GM23248 (cell line): ENCODE data around the gene GTF2IRD2. TPM values are rescaled to one million over a fixed set of nuclear protein-coding genes. Genes with fewer than 3 reads are reported as not detected.
A peak's percentile ranks its signal among the peaks of the same experiment; 100 is the strongest.
"Not testable (repeated sequence)": the region's sequence is repeated elsewhere in the genome, so short reads cannot be mapped to it uniquely, and the experiment has no call there.

Source experiments
- DNase-seq: peaks from one replicate; pipeline ENCODE4 v3.0.0-alpha.2; 2015
- H2AFZ ChIP-seq: fragments of 200-600 bp; sonication (generic); 2 replicates; pipeline ENCODE4 v1.6.1; 2016; ENCODE audit warnings: antibody characterized with exemption
- H3F3A ChIP-seq: fragments of 200-600 bp; sonication (generic); 2 replicates; pipeline ENCODE4 v1.6.1; 2016; ENCODE audit warnings: mild to moderate bottlenecking, antibody characterized with exemption, mixed run types; ENCODE audit not compliant: insufficient read depth
- H3K27ac ChIP-seq: fragments of 200-600 bp; sonication (generic); 2 replicates; pipeline ENCODE4 v1.5.1; 2016; ENCODE audit warnings: mild to moderate bottlenecking
- H3K27me3 ChIP-seq: fragments of 200-600 bp; sonication (generic); replicated peaks from 2 replicates; pipeline ENCODE4 v1.6.1; 2016; ENCODE audit warnings: mild to moderate bottlenecking; ENCODE audit not compliant: insufficient read depth
- H3K36me3 ChIP-seq: fragments of 200-600 bp; sonication (generic); 2 replicates; pipeline ENCODE4 v1.6.1; 2016; ENCODE audit warnings: low read depth, mild to moderate bottlenecking
- H3K4me1 ChIP-seq: fragments of 200-600 bp; sonication (generic); 2 replicates; pipeline ENCODE4 v1.6.1; 2016; ENCODE audit warnings: mild to moderate bottlenecking; ENCODE audit not compliant: insufficient read depth
- H3K4me2 ChIP-seq: fragments of 200-600 bp; sonication (generic); one replicate; pipeline ENCODE4 v1.6.1; 2016; ENCODE audit warnings: mild to moderate bottlenecking; ENCODE audit not compliant: unreplicated experiment
- H3K4me3 ChIP-seq: fragments of 200-600 bp; sonication (generic); 2 replicates; pipeline ENCODE4 v1.5.1; 2016; ENCODE audit warnings: mild to moderate bottlenecking
- H3K79me2 ChIP-seq: fragments of 200-600 bp; sonication (generic); 2 replicates; pipeline ENCODE4 v1.6.1; 2016; ENCODE audit warnings: mild to moderate bottlenecking; ENCODE audit not compliant: insufficient read depth
- H3K9ac ChIP-seq: fragments of 200-600 bp; sonication (generic); 2 replicates; pipeline ENCODE4 v1.6.1; 2016; ENCODE audit warnings: mild to moderate bottlenecking
- H3K9me2 ChIP-seq: fragments of 200-600 bp; sonication (generic); 2 replicates; pipeline ENCODE4 v1.6.1; 2016; ENCODE audit warnings: mixed run types, mild to moderate bottlenecking, moderate library complexity; ENCODE audit not compliant: insufficient read depth
- H3K9me3 ChIP-seq: fragments of 200-600 bp; sonication (generic); one replicate; pipeline ENCODE4 v1.6.1; 2017; ENCODE audit warnings: low read depth
- H4K20me1 ChIP-seq: fragments of 200-600 bp; sonication (generic); 2 replicates; pipeline ENCODE4 v1.6.0; 2016; ENCODE audit not compliant: insufficient read depth
- WGBS, 2 experiments: methylation state at CpG; one replicate each; pipeline ENCODE4 v1.1.6; 2015 to 2017; ENCODE audit warnings: low lambda C conversion rate in 2 of 2, low coverage in 1 of 2; ENCODE audit errors: missing lambda C conversion rate in 2 of 2; 5-methylcytosine and 5-hydroxymethylcytosine counted together
- in situ Hi-C: fragments of 300-500 bp; cut with MboI; formaldehyde crosslinking; loops from 2 replicates; pipeline ENCODE4 v1.15.0; 2020
- polyA plus RNA-seq: library from polyadenylated mRNA; unstranded; fragments of >200 nt; fragmentation: Nextera tagmentation; extraction: Ambion mirVana; gene quantifications from 2 replicates; pipeline ENCODE4 v1.2.1, GENCODE V29; 2016
- total RNA-seq: library from RNA; depleted of rRNA; stranded (reverse); fragments of >200 nt; shearing (Covaris generic); gene quantifications from 2 replicates; pipeline ENCODE4 v1.2.3, GENCODE V29; 2014

The GTF2IRD2 gene
- total and polyA plus RNA-seq, 2 experiments from 2014 or later, result 6.7 to 12.6 TPM

- H3K9ac ChIP-seq, H3K9me2 ChIP-seq, H3K4me1 ChIP-seq, H3K27ac ChIP-seq, H3K9me3 ChIP-seq, H3K36me3 ChIP-seq, H3K4me2 ChIP-seq, H3F3A ChIP-seq, in situ Hi-C loops, DNase-seq, H4K20me1 ChIP-seq, H3K4me3 ChIP-seq, H3K27me3 ChIP-seq, H3K79me2 ChIP-seq, H2AFZ ChIP-seq: not testable (repeated sequence)
- WGBS, 2 experiments, result no CpG with 5 or more reads among the region's 23 CpGs
Measured at GRCh38 chr7:74820146-74820805, 31.1 kb downstream of the GTF2IRD2 start.

- H3K9me3 ChIP-seq, H3K9me2 ChIP-seq, H3K79me2 ChIP-seq, H3K4me1 ChIP-seq, H3K4me2 ChIP-seq, H2AFZ ChIP-seq, H3K9ac ChIP-seq, DNase-seq, H3K4me3 ChIP-seq, H4K20me1 ChIP-seq, H3K36me3 ChIP-seq, H3K27me3 ChIP-seq, H3K27ac ChIP-seq, H3F3A ChIP-seq, in situ Hi-C loops: not testable (repeated sequence)
- no CpG with 5 or more reads among the region's 3 CpGs for WGBS, 2 experiments
Measured at GRCh38 chr7:74815882-74816281, 35.5 kb downstream of the GTF2IRD2 start.

- 88% methylated on average over 1 of the region's 4 CpGs; no CpG with 5 or more reads in 1 of the 2 experiments for WGBS, 2 experiments
- H3F3A ChIP-seq, in situ Hi-C loops: not testable (repeated sequence)
Measured at GRCh38 chr7:74798644-74799043, 52.8 kb downstream of the GTF2IRD2 start.

GRCh38 chr7:74797848-74798622 is 53.4 kb downstream of the GTF2IRD2 start:
- H3K9me2 ChIP-seq, H3K4me2 ChIP-seq, H4K20me1 ChIP-seq, H3K9ac ChIP-seq, H2AFZ ChIP-seq, H3K4me1 ChIP-seq, H3K4me3 ChIP-seq, H3K9me3 ChIP-seq, H3K79me2 ChIP-seq, in situ Hi-C loops, H3K27ac ChIP-seq, DNase-seq, H3K27me3 ChIP-seq, H3K36me3 ChIP-seq, H3F3A ChIP-seq: not testable (repeated sequence)
- 96 to 100% methylated on average over 6 to 16 of the region's 27 CpGs for WGBS, 2 experiments

More at GRCh38 chr7:74798644-74799043, 52.8 kb downstream of the GTF2IRD2 start:
- not testable (repeated sequence) for H3K9me2 ChIP-seq, H2AFZ ChIP-seq, H3K9ac ChIP-seq, DNase-seq, H3K9me3 ChIP-seq, H3K36me3 ChIP-seq, H3K27me3 ChIP-seq, H3K4me3 ChIP-seq, H3K4me2 ChIP-seq, H4K20me1 ChIP-seq, H3K79me2 ChIP-seq, H3K27ac ChIP-seq, H3K4me1 ChIP-seq

GRCh38 chr7:74789200-74789736 is 62.1 kb downstream of the GTF2IRD2 start:
- H2AFZ ChIP-seq, H3K4me1 ChIP-seq, H3K27ac ChIP-seq, in situ Hi-C loops, H3K9me2 ChIP-seq, DNase-seq, H4K20me1 ChIP-seq, H3K36me3 ChIP-seq, H3K4me2 ChIP-seq, H3K9me3 ChIP-seq, H3K79me2 ChIP-seq, H3K27me3 ChIP-seq, H3F3A ChIP-seq, H3K4me3 ChIP-seq, H3K9ac ChIP-seq: not testable (repeated sequence)
- WGBS, 2 experiments, result 19 to 21% methylated on average over 3 of the region's 24 CpGs

GRCh38 chr7:74788369-74789150 is 62.8 kb downstream of the GTF2IRD2 start:
- H3F3A ChIP-seq, H3K4me1 ChIP-seq, H3K36me3 ChIP-seq, H2AFZ ChIP-seq, H3K4me2 ChIP-seq, H3K27ac ChIP-seq, H3K79me2 ChIP-seq, H3K9me3 ChIP-seq, H3K9me2 ChIP-seq, H4K20me1 ChIP-seq, H3K27me3 ChIP-seq, in situ Hi-C loops, H3K9ac ChIP-seq: not testable (repeated sequence)
- DNase-seq, result peak; percentile 77
- 0% methylated on average over 13 to 21 of the region's 82 CpGs for WGBS, 2 experiments
- H3K4me3 ChIP-seq, result peak overlapping the region; percentile 56; the same call in 1 of the 2 replicates

GRCh38 chr7:74783595-74783994 is 67.8 kb downstream of the GTF2IRD2 start:
- H3K9me3 ChIP-seq, H3K4me1 ChIP-seq, H2AFZ ChIP-seq, H3K9me2 ChIP-seq, DNase-seq, H3K27ac ChIP-seq, in situ Hi-C loops, H3K27me3 ChIP-seq, H3K4me3 ChIP-seq, H4K20me1 ChIP-seq, H3K9ac ChIP-seq, H3K4me2 ChIP-seq, H3K79me2 ChIP-seq, H3K36me3 ChIP-seq, H3F3A ChIP-seq: not testable (repeated sequence)
- WGBS, 2 experiments, result 40 to 66% methylated on average over 2 to 5 of the region's 5 CpGs
